KMS-11 (cell line): ENCODE data around the gene CEP128.

Experiments
- H2AFZ ChIP-seq: fragments of 200-600 bp; sonication (generic); 2 replicates; pipeline ENCODE4 v1.6.1; 2016; ENCODE audit warnings: antibody characterized with exemption, mixed run types, low read depth
- H3K27ac ChIP-seq: fragments of 200-600 bp; sonication (generic); 2 replicates; pipeline ENCODE4 v1.6.1; 2016; ENCODE audit warnings: mild to moderate bottlenecking, mixed run types
- H3K27me3 ChIP-seq: fragments of 200-600 bp; sonication (generic); 2 replicates; pipeline ENCODE4 v1.6.1; 2017; ENCODE audit warnings: mild to moderate bottlenecking, low read depth, mixed run types, moderate library complexity; ENCODE audit not compliant: insufficient read depth
- H3K36me3 ChIP-seq: fragments of 200-600 bp; sonication (generic); 2 replicates; pipeline ENCODE4 v1.6.1; 2017; ENCODE audit warnings: mild to moderate bottlenecking, mixed run types; ENCODE audit not compliant: insufficient read depth
- H3K4me1 ChIP-seq: fragments of 200-600 bp; sonication (generic); 2 replicates; pipeline ENCODE4 v1.6.1; 2016; ENCODE audit warnings: mild to moderate bottlenecking, low read depth, mixed run types; ENCODE audit not compliant: poor library complexity, severe bottlenecking
- H3K4me2 ChIP-seq: fragments of 200-600 bp; sonication (generic); 2 replicates; pipeline ENCODE4 v1.7.0; 2016; ENCODE audit warnings: mild to moderate bottlenecking, mixed run types
- H3K4me3 ChIP-seq: fragments of 200-600 bp; sonication (generic); IDR thresholded peaks from 2 replicates; pipeline ENCODE4 v1.6.1; 2017; ENCODE audit warnings: low read depth, low read length, mixed read lengths; ENCODE audit not compliant: insufficient read depth
- H3K79me2 ChIP-seq: fragments of 200-600 bp; sonication (generic); 2 replicates; pipeline ENCODE4 v1.6.1; 2016; ENCODE audit warnings: low read depth, mixed run types; ENCODE audit not compliant: insufficient read depth
- H3K9ac ChIP-seq: fragments of 200-600 bp; sonication (generic); 2 replicates; pipeline ENCODE4 v1.6.1; 2016; ENCODE audit warnings: mild to moderate bottlenecking, mixed run types
- H4K20me1 ChIP-seq: fragments of 200-600 bp; sonication (generic); 2 replicates; pipeline ENCODE4 v1.6.1; 2016; ENCODE audit warnings: mild to moderate bottlenecking, mixed run types; ENCODE audit not compliant: insufficient read depth
- CTCF ChIP-seq: fragments of 200-600 bp; sonication (generic); conservative IDR thresholded peaks from 2 replicates; pipeline ENCODE4 v1.6.1; 2017; ENCODE audit warnings: low read depth, mild to moderate bottlenecking, antibody characterized with exemption, low read length, moderate library complexity, mixed read lengths

Gene CEP128

GRCh38 chr14:80978403-80978802 lies 36.9 kb upstream of the CEP128 start:
- H3K79me2 ChIP-seq, result no peaks in the 10 kb centered on the region
- no peak overlapping the region for H2AFZ ChIP-seq
- H3K4me1 ChIP-seq, result peaks cover 40% of the 10 kb centered on the region
- H3K27ac ChIP-seq, result peak overlapping the region; percentile 54
- no peaks in the 10 kb centered on the region for H4K20me1 ChIP-seq
- no peak overlapping the region for H3K4me3 ChIP-seq
- no peak for TF ChIP-seq CTCF
- no peak overlapping the region for H3K9ac ChIP-seq
- no peaks in the 10 kb centered on the region for H3K27me3 ChIP-seq
- H3K36me3 ChIP-seq, result no peaks in the 10 kb centered on the region
- H3K4me2 ChIP-seq, result peak overlapping the region; percentile 47

- Histone ChIP-seq H2AFZ (no peak overlapping the region), H3K9ac (no peak overlapping the region), H3K4me2 (peak overlapping the region; percentile 47; the same call in 1 of the 2 replicates)
Measured at GRCh38 chr14:80977221-80977620, 35.7 kb upstream of the CEP128 start.

GRCh38 chr14:80974679-80975078 lies 33.1 kb upstream of the CEP128 start:
- H3K27me3 ChIP-seq, result no peaks in the 10 kb centered on the region
- peaks cover 45% of the 10 kb centered on the region for H3K4me1 ChIP-seq
- H3K79me2 ChIP-seq, result no peaks in the 10 kb centered on the region
- TF ChIP-seq CTCF, result no peak
- no peaks in the 10 kb centered on the region for H4K20me1 ChIP-seq
- H2AFZ ChIP-seq, result no peak overlapping the region
- H3K36me3 ChIP-seq, result no peaks in the 10 kb centered on the region
- H3K4me2 ChIP-seq, result no peak overlapping the region
- no peak overlapping the region for H3K27ac ChIP-seq
- H3K9ac ChIP-seq, result no peak overlapping the region
- H3K4me3 ChIP-seq, result no peak overlapping the region

More at GRCh38 chr14:80977221-80977620, 35.7 kb upstream of the CEP128 start:
- H3K79me2 ChIP-seq, result no peaks in the 10 kb centered on the region
- no peaks in the 10 kb centered on the region for H3K36me3 ChIP-seq
- H3K27me3 ChIP-seq, result no peaks in the 10 kb centered on the region
- peaks cover 45% of the 10 kb centered on the region for H3K4me1 ChIP-seq
- peak; percentile 48 for TF ChIP-seq CTCF
- H3K27ac ChIP-seq, result peak overlapping the region; percentile 54; the same call in 1 of the 2 replicates
- H4K20me1 ChIP-seq, result no peaks in the 10 kb centered on the region
- H3K4me3 ChIP-seq, result no peak overlapping the region

GRCh38 chr14:80973931-80974641 lies 32.5 kb upstream of the CEP128 start:
- H3K27me3 ChIP-seq, result no peaks in the 10 kb centered on the region
- H3K27ac ChIP-seq, result no peak overlapping the region
- H3K4me2 ChIP-seq, result no peak overlapping the region
- no peaks in the 10 kb centered on the region for H3K79me2 ChIP-seq
- H3K9ac ChIP-seq, result no peak overlapping the region
- peaks cover 39% of the 10 kb centered on the region for H3K4me1 ChIP-seq
- H2AFZ ChIP-seq, result no peak overlapping the region
- no peak for TF ChIP-seq CTCF
- H3K36me3 ChIP-seq, result no peaks in the 10 kb centered on the region
- no peaks in the 10 kb centered on the region for H4K20me1 ChIP-seq
- H3K4me3 ChIP-seq, result no peak overlapping the region
